Natural killer cell treated with Interleukin-12 subunit alpha and Interleukin-12 subunit beta and Interleukin-15 and Interleukin-18, amount 100 ng/mL, for 72 hours (primary cell): ENCODE data around the gene PRDM16. TPM values are rescaled to one million over a fixed set of nuclear protein-coding genes. Genes with fewer than 3 reads are reported as not detected.

Experiments
- ATAC-seq, 2 donors: fragments of 150-1000 bp; cut with Tn5 transposase in 1 of 2; sonication (Bioruptor Pico), chemical (Tn5 transposase) in 1 of 2; 2 replicates each; pipeline ENCODE4 v1.10.0; 2021
- DNase-seq: peaks from one replicate; pipeline ENCODE4 v3.0.0; 2022; ENCODE audit warnings: low spot score
- H3K27ac Mint-ChIP-seq, 2 donors: 1 replicate in 1 of 2; 2 replicates in 1 of 2; pipeline ENCODE4 v1.8.0; 2022; ENCODE audit warnings: mixed read lengths in 2 of 2, mild to moderate bottlenecking in 1 of 2, moderate library complexity in 1 of 2
- H3K27me3 Mint-ChIP-seq, 2 donors: 1 replicate in 1 of 2; 2 replicates in 1 of 2; pipeline ENCODE4 v1.8.0; 2022; ENCODE audit warnings: mixed read lengths in 2 of 2
- H3K36me3 Mint-ChIP-seq: one replicate; pipeline ENCODE4 v1.8.0; 2022; ENCODE audit warnings: mixed read lengths
- H3K4me1 Mint-ChIP-seq, 2 donors: 1 replicate in 1 of 2; 2 replicates in 1 of 2; pipeline ENCODE4 v1.8.0; 2022; ENCODE audit warnings: low read depth in 2 of 2, mixed read lengths in 2 of 2, mild to moderate bottlenecking in 1 of 2
- H3K4me3 Mint-ChIP-seq: one replicate; pipeline ENCODE4 v1.8.0; 2022; ENCODE audit warnings: mixed read lengths
- H3K9me3 Mint-ChIP-seq: 2 replicates; pipeline ENCODE4 v1.8.0; 2022; ENCODE audit warnings: mixed read lengths
- total RNA-seq, 2 donors: library from RNA; stranded (reverse); gene quantifications; one replicate each; pipeline ENCODE4 v1.2.3, GENCODE V29; 2022

PRDM16 gene
- total RNA-seq, 2 donors from 2014 or later: not detected

GRCh38 chr1:3382326-3383057, 313.5 kb downstream of the PRDM16 start:
- Mint-ChIP-seq H3K4me3 (no peak overlapping the region), H3K27me3 (peaks cover 8 to 11% of the 10 kb centered on the region in 2 donors), H3K4me1 (peaks cover 20 to 25% of the 10 kb centered on the region in 2 donors), H3K36me3 (no peaks in the 10 kb centered on the region), H3K9me3 (no peaks in the 10 kb centered on the region), H3K27ac (no peak overlapping the region)
- DNase-seq (no peak), ATAC-seq (no peak)

GRCh38 chr1:3383679-3384078, 314.7 kb downstream of the PRDM16 start:
- ATAC-seq (no peak), DNase-seq (no peak)
- Mint-ChIP-seq H3K4me1 (peaks cover 20 to 25% of the 10 kb centered on the region in 2 donors), H3K27ac (no peak overlapping the region), H3K27me3 (peaks cover 15 to 17% of the 10 kb centered on the region in 2 donors), H3K9me3 (no peaks in the 10 kb centered on the region), H3K36me3 (no peaks in the 10 kb centered on the region), H3K4me3 (no peak overlapping the region)

GRCh38 chr1:3384407-3384806, 315.4 kb downstream of the PRDM16 start:
- H3K4me1 Mint-ChIP-seq: peaks cover 20 to 25% of the 10 kb centered on the region in 2 donors
- no peak overlapping the region for H3K4me3 Mint-ChIP-seq
- H3K27me3 Mint-ChIP-seq: peaks cover 17% of the 10 kb centered on the region in 2 donors
- DNase-seq (peak; percentile 81), ATAC-seq (peak; percentile 85 to 90)
- no peaks in the 10 kb centered on the region for H3K36me3 Mint-ChIP-seq
- H3K9me3 Mint-ChIP-seq: no peaks in the 10 kb centered on the region
- no peak overlapping the region for H3K27ac Mint-ChIP-seq

DNA sequence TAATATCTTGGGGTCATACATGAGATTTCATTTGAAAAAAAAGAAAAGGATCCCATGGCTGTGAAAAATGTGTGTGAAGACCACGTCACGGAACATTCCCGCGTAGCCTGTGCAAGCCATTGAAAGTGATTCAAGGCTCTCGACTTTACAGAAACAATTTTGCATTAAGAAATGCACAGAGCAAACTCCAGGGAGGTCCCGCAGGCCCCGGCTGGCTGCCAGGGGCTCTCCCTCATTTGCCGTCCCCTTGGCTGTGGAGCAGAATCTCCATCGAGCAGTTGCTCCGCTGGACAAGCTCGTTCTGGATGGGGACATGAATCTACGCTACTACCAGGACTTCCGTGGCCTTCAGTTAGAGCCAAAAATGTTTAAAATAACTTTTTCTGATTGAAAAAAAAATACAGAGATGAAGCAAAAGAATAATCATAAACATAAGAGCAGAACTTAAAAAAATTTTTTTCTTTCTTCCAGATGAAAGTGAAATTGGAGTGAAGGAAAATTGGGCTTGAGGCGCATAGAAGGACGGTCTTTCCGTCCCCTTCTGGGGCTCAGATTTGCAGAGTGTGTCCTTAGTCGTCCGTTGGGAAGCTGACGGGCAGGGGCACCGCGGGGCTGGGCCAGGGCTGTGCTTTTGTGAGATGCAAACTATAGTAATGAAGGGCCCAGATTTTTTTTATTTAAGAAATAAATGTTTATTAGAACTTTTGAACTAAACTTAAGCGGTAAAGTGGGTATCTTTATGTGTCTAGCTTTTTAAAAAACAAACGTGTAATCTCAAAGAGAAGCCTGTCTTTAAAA, 317.4 kb downstream of the PRDM16 start:
- Mint-ChIP-seq H3K27ac (no peak overlapping the region), H3K36me3 (no peaks in the 10 kb centered on the region), H3K9me3 (no peaks in the 10 kb centered on the region), H3K4me3 (no peak overlapping the region), H3K4me1 (peaks cover 19 to 21% of the 10 kb centered on the region in 2 donors), H3K27me3 (peaks cover 18 to 22% of the 10 kb centered on the region in 2 donors)
- ATAC-seq (no peak), DNase-seq (no peak)

DNA sequence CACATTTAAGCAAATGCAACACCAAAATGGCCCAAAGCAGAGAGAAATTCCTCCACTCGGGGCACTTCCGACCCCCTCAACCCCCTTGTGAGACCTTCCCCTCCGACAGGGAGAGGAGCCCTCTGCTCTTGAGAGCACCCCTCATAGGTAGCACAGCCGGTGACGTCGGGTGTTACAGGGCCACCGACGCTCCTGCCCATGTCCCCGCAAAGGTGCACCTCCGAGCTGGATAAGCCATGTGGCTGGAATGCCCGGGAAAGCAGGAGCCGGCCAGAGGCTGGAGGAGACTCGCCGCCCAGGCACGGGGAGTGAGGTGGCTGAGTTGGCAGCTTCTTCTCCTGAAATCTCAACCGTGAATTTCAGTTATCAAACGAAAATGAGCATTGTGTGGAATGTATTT, 318.4 kb downstream of the PRDM16 start:
- no peaks in the 10 kb centered on the region for H3K36me3 Mint-ChIP-seq
- H3K27ac Mint-ChIP-seq: peak overlapping the region in 1 of 2 donors; percentile 53
- no peak for DNase-seq
- no peak overlapping the region for H3K4me3 Mint-ChIP-seq
- H3K4me1 Mint-ChIP-seq: peaks cover 14 to 17% of the 10 kb centered on the region in 2 donors
- ATAC-seq: no peak
- no peaks in the 10 kb centered on the region for H3K9me3 Mint-ChIP-seq
- H3K27me3 Mint-ChIP-seq: peaks cover 16 to 20% of the 10 kb centered on the region in 2 donors

- Mint-ChIP-seq H3K27me3 (peaks cover 22 to 30% of the 10 kb centered on the region in 2 donors), H3K27ac (no peak overlapping the region), H3K36me3 (no peaks in the 10 kb centered on the region), H3K4me3 (no peak overlapping the region), H3K9me3 (no peaks in the 10 kb centered on the region), H3K4me1 (peaks cover 6 to 9% of the 10 kb centered on the region in 2 donors)
- ATAC-seq (no peak), DNase-seq (no peak)
These were observed 320.3 kb downstream of the PRDM16 start for GRCh38 chr1:3389093-3389833.

DNA sequence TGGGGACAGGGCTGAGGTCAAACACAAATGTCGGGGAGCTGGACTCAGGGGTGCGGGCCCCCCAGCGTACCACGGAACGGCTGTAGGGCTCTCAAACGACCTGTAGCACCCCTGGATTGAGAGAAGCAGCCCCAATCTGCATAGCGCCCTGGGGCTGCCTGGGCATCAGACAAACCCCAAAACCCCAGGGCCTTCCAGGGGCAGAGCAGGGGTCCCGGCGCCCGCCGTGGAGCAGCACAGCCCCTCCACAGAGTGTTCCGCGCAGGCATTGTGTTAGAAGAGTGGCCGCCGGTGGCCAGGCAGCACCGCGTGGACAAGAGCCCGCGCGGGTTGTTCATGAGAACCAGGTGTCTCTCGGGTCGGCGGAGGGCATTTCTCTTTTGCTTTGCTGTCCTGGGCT, 321.3 kb downstream of the PRDM16 start:
- H3K4me1 Mint-ChIP-seq: no peaks in the 10 kb centered on the region
- ATAC-seq: no peak

DNA sequence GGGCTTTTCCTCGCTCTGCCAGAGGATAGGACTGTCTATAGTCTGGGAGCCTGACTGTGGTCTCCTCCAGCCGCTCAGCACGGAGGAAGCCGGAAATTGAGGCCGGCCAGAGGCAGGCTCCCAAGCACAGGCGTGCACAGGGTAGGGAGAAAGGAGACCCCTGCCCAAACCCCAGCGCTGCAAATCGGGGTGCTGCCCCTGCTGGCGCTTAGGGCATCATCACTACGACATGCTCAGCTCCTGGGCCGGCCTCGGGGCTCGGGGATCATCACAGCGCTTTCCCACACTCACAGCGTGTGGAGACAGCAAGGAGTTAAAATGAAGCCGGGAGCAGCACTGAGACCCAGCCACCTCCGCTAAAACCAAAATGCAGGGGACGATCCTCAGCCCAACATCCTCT, 322.7 kb downstream of the PRDM16 start:
- Mint-ChIP-seq H3K4me3 (no peak overlapping the region), H3K27ac (no peak overlapping the region), H3K36me3 (no peaks in the 10 kb centered on the region), H3K27me3 (peaks cover 27 to 37% of the 10 kb centered on the region in 2 donors), H3K4me1 (no peaks in the 10 kb centered on the region), H3K9me3 (no peaks in the 10 kb centered on the region)
- ATAC-seq: no peak
- no peak for DNase-seq

More for the DNA sequence above, 321.3 kb downstream of the PRDM16 start:
- no peak overlapping the region for H3K27ac Mint-ChIP-seq
- no peak for DNase-seq
- no peak overlapping the region for H3K4me3 Mint-ChIP-seq
- H3K9me3 Mint-ChIP-seq: no peaks in the 10 kb centered on the region
- H3K36me3 Mint-ChIP-seq: no peaks in the 10 kb centered on the region
- peaks cover 27 to 37% of the 10 kb centered on the region in 2 donors for H3K27me3 Mint-ChIP-seq

GRCh38 chr1:3393024-3393986, 324.3 kb downstream of the PRDM16 start:
- no peaks in the 10 kb centered on the region for H3K9me3 Mint-ChIP-seq

DNA sequence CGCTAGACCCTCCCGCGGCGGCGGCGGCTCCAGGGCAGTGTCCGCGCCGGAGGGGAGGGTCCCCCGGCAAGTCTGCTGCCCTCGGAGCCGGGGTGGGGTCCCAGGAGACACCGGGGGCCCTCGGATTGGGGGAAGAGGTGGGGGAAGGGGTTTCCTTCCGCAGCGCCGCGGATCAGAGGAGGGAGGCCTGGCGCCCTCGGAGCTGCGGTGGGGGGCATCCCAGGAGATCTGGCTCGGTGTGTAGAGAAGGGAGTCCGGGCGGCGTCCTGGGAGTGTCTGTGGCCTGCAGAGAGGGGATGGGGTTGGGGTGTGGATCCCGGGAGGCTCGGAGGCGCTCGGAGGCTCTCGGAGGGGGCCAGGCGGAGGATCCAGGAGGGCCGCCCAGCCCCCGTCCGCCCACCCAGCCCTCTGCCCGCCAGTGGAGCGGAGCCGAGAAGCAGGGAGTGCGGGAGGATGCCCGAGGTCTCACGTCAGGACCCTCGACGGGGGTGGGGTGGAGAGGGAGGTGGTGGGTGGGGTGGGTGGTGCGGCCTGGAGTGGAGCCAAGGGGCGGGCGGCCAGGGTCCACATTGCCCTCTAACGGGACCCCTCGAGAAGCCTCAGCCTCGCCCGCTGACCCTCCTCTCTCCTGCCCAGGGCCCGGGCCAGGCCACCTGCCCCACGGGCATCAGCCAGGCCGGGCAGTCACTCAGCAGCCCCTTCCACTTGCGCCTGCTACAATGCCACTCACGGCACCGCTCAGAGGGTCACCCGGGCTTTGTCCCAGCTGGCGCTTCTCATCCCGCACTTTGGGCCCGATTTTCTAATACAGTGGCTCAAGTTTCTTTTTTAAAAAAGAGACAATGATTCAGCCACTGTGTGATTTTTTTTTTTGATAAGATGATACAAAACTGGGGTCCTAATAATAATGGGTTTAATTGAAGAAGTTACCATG, 325.3 kb downstream of the PRDM16 start:
- Mint-ChIP-seq H3K27me3 (peaks cover 21 to 36% of the 10 kb centered on the region in 2 donors), H3K27ac (no peak overlapping the region), H3K4me1 (no peaks in the 10 kb centered on the region), H3K36me3 (no peaks in the 10 kb centered on the region), H3K4me3 (no peak overlapping the region), H3K9me3 (no peaks in the 10 kb centered on the region)
- ATAC-seq (no peak), DNase-seq (no peak)

More at GRCh38 chr1:3393024-3393986, 324.3 kb downstream of the PRDM16 start:
- Mint-ChIP-seq H3K36me3 (no peaks in the 10 kb centered on the region), H3K4me3 (no peak overlapping the region), H3K27ac (no peak overlapping the region), H3K4me1 (no peaks in the 10 kb centered on the region), H3K27me3 (peaks cover 20 to 32% of the 10 kb centered on the region in 2 donors)
- ATAC-seq: no peak
- no peak for DNase-seq

- Mint-ChIP-seq H3K9me3 (no peaks in the 10 kb centered on the region), H3K4me1 (no peaks in the 10 kb centered on the region), H3K36me3 (no peaks in the 10 kb centered on the region), H3K27ac (no peak overlapping the region), H3K27me3 (peaks cover 18 to 29% of the 10 kb centered on the region in 2 donors), H3K4me3 (no peak overlapping the region)
- DNase-seq: no peak
- ATAC-seq: no peak
These were observed 327.4 kb downstream of the PRDM16 start for GRCh38 chr1:3396411-3396810.

DNA sequence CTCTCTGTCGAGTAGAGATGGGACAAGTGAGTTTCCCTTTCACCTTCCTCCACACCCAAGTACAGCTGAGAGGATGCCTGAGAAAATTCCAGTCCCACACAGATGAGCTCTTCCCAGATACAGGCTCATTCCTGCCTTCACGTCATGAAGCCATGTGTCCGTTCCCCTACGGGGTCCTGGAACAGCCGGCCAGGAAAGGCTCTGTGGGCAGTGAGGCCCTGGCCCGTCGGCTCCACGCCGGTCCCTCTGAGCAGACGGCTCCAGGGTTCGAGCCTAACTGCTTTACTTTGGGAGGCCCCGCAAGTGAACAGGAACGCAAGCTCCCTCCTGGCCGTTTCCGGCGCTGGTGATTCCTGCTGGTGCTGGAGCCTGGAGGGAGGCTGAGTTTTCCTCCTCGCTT, 328.3 kb downstream of the PRDM16 start:
- Mint-ChIP-seq H3K4me1 (no peaks in the 10 kb centered on the region), H3K36me3 (no peaks in the 10 kb centered on the region), H3K27me3 (peaks cover 17 to 25% of the 10 kb centered on the region in 2 donors), H3K4me3 (no peak overlapping the region), H3K9me3 (no peaks in the 10 kb centered on the region), H3K27ac (no peak overlapping the region)
- no peak for DNase-seq
- ATAC-seq: no peak
